ENCODE data around the gene EPS8L3. TPM values are rescaled to one million over a fixed set of nuclear protein-coding genes. Genes with fewer than 3 reads are reported as not detected.
"Not testable (repeated sequence)": the region's sequence is repeated elsewhere in the genome, so short reads cannot be mapped to it uniquely, and the experiment has no call there.

The EPS8L3 gene
- total RNA-seq, 5 donors from 2014 or later (not counting 1 experiment from before 2014, with no cell fraction given), result 0.47 to 0.49 TPM; not detected in 3

DNA sequence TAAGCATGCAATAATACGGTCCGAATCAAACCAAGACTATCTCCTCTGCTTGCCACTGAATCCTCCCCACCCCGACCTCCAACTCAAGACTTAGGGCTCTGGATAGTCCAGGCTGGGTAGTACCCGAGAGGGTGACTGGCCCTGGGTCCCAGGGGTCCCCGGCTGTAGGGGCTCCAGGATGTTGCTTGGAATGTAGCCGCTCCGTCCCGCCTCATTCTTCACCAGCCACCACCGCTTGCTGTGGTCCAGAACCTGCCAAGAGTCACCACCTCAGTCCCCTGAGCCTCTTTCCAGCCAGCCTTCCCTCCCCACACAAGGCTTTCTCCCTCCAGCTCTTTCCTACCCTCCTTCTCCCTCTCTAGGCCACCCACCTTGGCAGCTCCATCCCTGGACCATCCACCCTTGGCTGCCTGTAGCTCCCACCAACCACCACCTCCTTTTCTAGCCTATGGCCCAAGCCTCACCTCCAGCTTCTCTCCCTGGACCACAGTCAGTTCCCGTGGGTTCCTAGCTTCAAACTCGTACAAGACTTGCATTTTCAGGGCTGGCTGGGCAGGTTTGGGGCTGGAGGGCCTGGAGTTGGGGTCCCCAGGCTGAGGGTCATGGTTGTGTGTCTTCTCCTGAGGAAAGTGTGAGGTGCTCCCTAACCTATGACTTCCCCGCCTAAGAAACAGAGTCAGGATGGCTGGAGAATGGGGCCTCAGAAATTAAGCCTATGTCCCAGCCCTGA is 12.0 kb downstream of the EPS8L3 start:
- peaks cover 14 to 31% of the 10 kb centered on the region in 2 donors for H3K27me3 Mint-ChIP-seq
- H3K27ac ChIP-seq (ENCODE audit: low read length), result no peak overlapping the region
- H3K36me3 Mint-ChIP-seq, result no peaks in the 10 kb centered on the region
- H3K4me1 ChIP-seq (ENCODE audit: control insufficient read depth in 1 of 2, extremely low read depth in 1 of 2, insufficient read depth in 2 of 2, low read length in 2 of 2), result no peaks in the 10 kb centered on the region
- no peak overlapping the region for H3K27ac Mint-ChIP-seq
- H3K27me3 ChIP-seq (replicated peaks in 1 of 2; ENCODE audit: control insufficient read depth in 2 of 2, extremely low read depth in 1 of 2, insufficient read depth in 2 of 2, low read length in 1 of 2), result peaks cover 0 to 29% of the 10 kb centered on the region in 2 experiments
- H3K36me3 ChIP-seq (ENCODE audit: control insufficient read depth in 2 of 2, extremely low read depth in 1 of 2, insufficient read depth in 1 of 2, low read length in 1 of 2), result no peaks in the 10 kb centered on the region
- ATAC-seq (replicated peaks in 1 of 4), result no peak
- H3K9me3 ChIP-seq, result no peaks in the 10 kb centered on the region
- CTCF ChIA-PET, result no interaction called here
- no peaks in the 10 kb centered on the region for H3K9me3 Mint-ChIP-seq
- WGBS (ENCODE audit: insufficient coverage), result 70% methylated on average over 8 of the region's 12 CpGs
- POLR2A ChIA-PET, result no interaction called here
- no peak overlapping the region for H3K4me3 ChIP-seq (ENCODE audit: control insufficient read depth in 1 of 2, extremely low read depth in 1 of 2, low read length in 1 of 2)
- H3K4me1 Mint-ChIP-seq, result no peaks in the 10 kb centered on the region
- DNase-seq, result peak in 1 of 35 experiments; percentile 13
- no peak overlapping the region for H3K4me3 Mint-ChIP-seq

GRCh38 chr1:109750920-109751319 is 12.8 kb downstream of the EPS8L3 start:
- no peak overlapping the region for H3K4me3 ChIP-seq (ENCODE audit: control insufficient read depth in 1 of 2, extremely low read depth in 1 of 2, low read length in 1 of 2)
- CTCF ChIA-PET, result no interaction called here
- 93% methylated on average over 3 of the region's 6 CpGs for WGBS (ENCODE audit: insufficient coverage)

GRCh38 chr1:109750241-109750882 is 13.4 kb downstream of the EPS8L3 start:
- no peaks in the 10 kb centered on the region for H3K4me1 ChIP-seq (ENCODE audit: control insufficient read depth in 1 of 2, extremely low read depth in 1 of 2, insufficient read depth in 2 of 2, low read length in 2 of 2)
- Mint-ChIP-seq H3K36me3 (no peaks in the 10 kb centered on the region), H3K27me3 (peaks cover 16 to 30% of the 10 kb centered on the region in 2 donors), H3K4me3 (no peak overlapping the region), H3K4me1 (no peaks in the 10 kb centered on the region), H3K9me3 (no peaks in the 10 kb centered on the region), H3K27ac (no peak overlapping the region)
- no peaks in the 10 kb centered on the region for H3K36me3 ChIP-seq (ENCODE audit: control insufficient read depth in 2 of 2, extremely low read depth in 1 of 2, insufficient read depth in 1 of 2, low read length in 1 of 2)
- POLR2A ChIA-PET, result interaction anchor here in 1 of 2 donors (0.6 kb wide), 1 partner anchor 58 kb away, joined by 4 read pairs; no protein-coding TSS in a partner anchor
- H3K9me3 ChIP-seq, result no peaks in the 10 kb centered on the region
- ATAC-seq (replicated peaks in 1 of 4) (no peak), DNase-seq (no peak)
- H3K4me3 ChIP-seq (ENCODE audit: control insufficient read depth in 1 of 2, extremely low read depth in 1 of 2, low read length in 1 of 2), result no peak overlapping the region
- peaks cover 0 to 29% of the 10 kb centered on the region in 2 experiments for H3K27me3 ChIP-seq (replicated peaks in 1 of 2; ENCODE audit: control insufficient read depth in 2 of 2, extremely low read depth in 1 of 2, insufficient read depth in 2 of 2, low read length in 1 of 2)
- CTCF ChIA-PET, result no interaction called here
- H3K27ac ChIP-seq (ENCODE audit: low read length), result no peak overlapping the region
- WGBS (ENCODE audit: insufficient coverage), result 91% methylated on average over 9 of the region's 11 CpGs

More at GRCh38 chr1:109750920-109751319, 12.8 kb downstream of the EPS8L3 start:
- Mint-ChIP-seq H3K27me3 (peaks cover 16 to 30% of the 10 kb centered on the region in 2 donors), H3K36me3 (no peaks in the 10 kb centered on the region), H3K4me3 (no peak overlapping the region), H3K4me1 (no peaks in the 10 kb centered on the region), H3K9me3 (no peaks in the 10 kb centered on the region), H3K27ac (no peak overlapping the region)
- Histone ChIP-seq H3K27ac (ENCODE audit: low read length) (no peak overlapping the region), H3K4me1 (ENCODE audit: control insufficient read depth in 1 of 2, extremely low read depth in 1 of 2, insufficient read depth in 2 of 2, low read length in 2 of 2) (no peaks in the 10 kb centered on the region), H3K9me3 (no peaks in the 10 kb centered on the region), H3K36me3 (ENCODE audit: control insufficient read depth in 2 of 2, extremely low read depth in 1 of 2, insufficient read depth in 1 of 2, low read length in 1 of 2) (no peaks in the 10 kb centered on the region), H3K27me3 (replicated peaks in 1 of 2; ENCODE audit: control insufficient read depth in 2 of 2, extremely low read depth in 1 of 2, insufficient read depth in 2 of 2, low read length in 1 of 2) (peaks cover 0 to 29% of the 10 kb centered on the region in 2 experiments)
- no peak for ATAC-seq (replicated peaks in 1 of 4)
- POLR2A ChIA-PET, result no interaction called here
- DNase-seq, result peak in 1 of 35 experiments; percentile 7

GRCh38 chr1:109749221-109749620 is 14.5 kb downstream of the EPS8L3 start:
- no peaks in the 10 kb centered on the region for H3K9me3 Mint-ChIP-seq
- H3K4me3 ChIP-seq (ENCODE audit: control insufficient read depth in 1 of 2, extremely low read depth in 1 of 2, low read length in 1 of 2), result no peak overlapping the region
- no peaks in the 10 kb centered on the region for H3K9me3 ChIP-seq
- H3K36me3 Mint-ChIP-seq, result no peaks in the 10 kb centered on the region
- no peak overlapping the region for H3K4me3 Mint-ChIP-seq
- POLR2A ChIA-PET, result interaction anchor here in 1 of 2 donors (0.6 kb wide), 1 partner anchor 16 kb away, joined by 3 read pairs; no protein-coding TSS in a partner anchor
- CTCF ChIA-PET, result interaction anchor here in 1 of 2 donors (0.6 kb wide), 1 partner anchor 175 kb away, joined by 3 read pairs; no protein-coding TSS in a partner anchor
- ATAC-seq (replicated peaks in 1 of 4), result no peak
- no peaks in the 10 kb centered on the region for H3K36me3 ChIP-seq (ENCODE audit: control insufficient read depth in 2 of 2, extremely low read depth in 1 of 2, insufficient read depth in 1 of 2, low read length in 1 of 2)
- peaks cover 0 to 29% of the 10 kb centered on the region in 2 experiments for H3K27me3 ChIP-seq (replicated peaks in 1 of 2; ENCODE audit: control insufficient read depth in 2 of 2, extremely low read depth in 1 of 2, insufficient read depth in 2 of 2, low read length in 1 of 2)
- peaks cover 16 to 30% of the 10 kb centered on the region in 2 donors for H3K27me3 Mint-ChIP-seq
- no peak for DNase-seq
- H3K27ac ChIP-seq (ENCODE audit: low read length), result no peak overlapping the region
- H3K4me1 Mint-ChIP-seq, result no peaks in the 10 kb centered on the region
- no peak overlapping the region for H3K27ac Mint-ChIP-seq
- H3K4me1 ChIP-seq (ENCODE audit: control insufficient read depth in 1 of 2, extremely low read depth in 1 of 2, insufficient read depth in 2 of 2, low read length in 2 of 2), result no peaks in the 10 kb centered on the region

- POLR2A ChIA-PET; DNase-seq; H3K4me3 Mint-ChIP-seq; H3K4me1 ChIP-seq (ENCODE audit: control insufficient read depth in 1 of 2, extremely low read depth in 1 of 2, insufficient read depth in 2 of 2, low read length in 2 of 2); H3K9me3 Mint-ChIP-seq; H3K9me3 ChIP-seq; H3K36me3 ChIP-seq (ENCODE audit: control insufficient read depth in 2 of 2, extremely low read depth in 1 of 2, insufficient read depth in 1 of 2, low read length in 1 of 2); ATAC-seq (replicated peaks in 1 of 4); H3K36me3 Mint-ChIP-seq; CTCF ChIA-PET; H3K27ac ChIP-seq (ENCODE audit: low read length); H3K4me3 ChIP-seq (ENCODE audit: control insufficient read depth in 1 of 2, extremely low read depth in 1 of 2, low read length in 1 of 2); H3K27ac Mint-ChIP-seq; H3K4me1 Mint-ChIP-seq: not testable (repeated sequence)
- H3K27me3 ChIP-seq (replicated peaks in 1 of 2; ENCODE audit: control insufficient read depth in 2 of 2, extremely low read depth in 1 of 2, insufficient read depth in 2 of 2, low read length in 1 of 2), result peaks cover 0 to 27% of the 10 kb centered on the region in 2 experiments
- peaks cover 16 to 30% of the 10 kb centered on the region in 2 donors for H3K27me3 Mint-ChIP-seq
- WGBS (ENCODE audit: insufficient coverage), result 18% methylated on average over 2 of the region's 10 CpGs
Measured at GRCh38 chr1:109748311-109748710, 15.4 kb downstream of the EPS8L3 start.

DNA sequence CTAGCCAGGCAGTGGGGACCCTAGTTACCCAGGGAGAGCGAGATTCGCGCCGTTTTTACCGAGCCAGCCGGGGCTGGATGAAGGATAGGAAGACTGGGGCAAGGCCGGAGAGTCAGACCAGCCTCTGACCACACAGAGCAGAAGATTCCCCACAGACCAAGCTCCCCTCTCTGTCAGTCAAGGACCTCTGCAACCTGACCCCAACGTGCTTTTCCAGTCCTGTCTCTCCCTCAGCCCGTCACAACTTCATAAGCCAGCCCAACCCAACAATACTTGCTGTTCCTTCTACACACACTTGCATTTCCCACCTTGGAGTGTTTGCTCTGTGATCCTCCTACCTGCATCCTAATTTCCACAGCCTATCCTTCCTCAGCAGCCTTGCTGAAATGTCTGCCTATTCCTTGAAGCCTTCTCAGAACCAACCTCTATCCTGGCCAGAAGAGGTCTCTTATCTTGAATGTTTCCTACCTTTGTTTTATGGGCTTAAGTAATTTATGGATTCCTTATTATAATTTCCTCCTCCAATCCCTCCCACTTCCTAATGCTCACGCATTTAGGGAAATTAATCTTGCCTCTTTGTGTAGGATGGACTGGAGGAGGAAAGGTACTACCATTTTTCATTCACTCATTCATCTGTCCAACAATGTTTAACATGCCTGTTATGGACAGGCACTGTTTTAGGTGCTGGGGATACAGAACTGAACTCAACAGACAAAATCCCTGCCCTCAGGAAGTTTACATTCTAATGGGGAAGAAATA is 22.9 kb downstream of the EPS8L3 start, which contains the start of gene GSTM3:
Gene GSTM3 (minus strand): TSS at position 424 of the 759 bp plus-strand sequence. CDS start 751 bp downstream, outside the sequence.
- DNase-seq (peak in 1 of 35 experiments; percentile 11), ATAC-seq (replicated peaks in 1 of 4) (peak in 3 of 4 experiments; percentile 4 to 6 (median 4))
- Histone ChIP-seq H3K9me3 (no peaks in the 10 kb centered on the region), H3K27me3 (replicated peaks in 1 of 2; ENCODE audit: control insufficient read depth in 2 of 2, extremely low read depth in 1 of 2, insufficient read depth in 2 of 2, low read length in 1 of 2) (peaks cover 2 to 14% of the 10 kb centered on the region in 2 experiments), H3K36me3 (ENCODE audit: control insufficient read depth in 2 of 2, extremely low read depth in 1 of 2, insufficient read depth in 1 of 2, low read length in 1 of 2) (no peaks in the 10 kb centered on the region), H3K4me1 (ENCODE audit: control insufficient read depth in 1 of 2, extremely low read depth in 1 of 2, insufficient read depth in 2 of 2, low read length in 2 of 2) (peaks cover 4 to 17% of the 10 kb centered on the region in 2 experiments), H3K4me3 (ENCODE audit: control insufficient read depth in 1 of 2, extremely low read depth in 1 of 2, low read length in 1 of 2) (peak within 1 kb of the TSS; percentile 67 to 75), H3K27ac (ENCODE audit: low read length) (peak within 1 kb of the TSS; percentile 49)
- no peaks in the 10 kb centered on the region for H3K9me3 Mint-ChIP-seq
- H3K27ac Mint-ChIP-seq, result peak within 1 kb of the TSS; percentile 59 to 90
- CTCF ChIA-PET, result interaction anchor here in 1 of 2 donors (2.1 kb wide), 1 partner anchor 100 kb away, joined by 6 read pairs; no protein-coding TSS in a partner anchor
- WGBS (ENCODE audit: insufficient coverage), result 20% methylated on average over 2 of the region's 10 CpGs
- peaks cover 0 to 12% of the 10 kb centered on the region in 2 donors for H3K27me3 Mint-ChIP-seq
- POLR2A ChIA-PET, result no interaction called here
- peaks cover 4% of the 10 kb centered on the region for H3K36me3 Mint-ChIP-seq
- peaks cover 11 to 15% (median 15%) of the 10 kb centered on the region in 3 donors for H3K4me1 Mint-ChIP-seq
- peak within 1 kb of the TSS; percentile 69 to 88 (median 85) for H3K4me3 Mint-ChIP-seq
